KG1 (cell line): ENCODE data around the gene PRKAG1.

Source experiments
- DNase-seq: peaks from one replicate; lab custom pipeline; 2025; lab: John Stamatoyannopoulos, UW

PRKAG1 gene

DNA sequence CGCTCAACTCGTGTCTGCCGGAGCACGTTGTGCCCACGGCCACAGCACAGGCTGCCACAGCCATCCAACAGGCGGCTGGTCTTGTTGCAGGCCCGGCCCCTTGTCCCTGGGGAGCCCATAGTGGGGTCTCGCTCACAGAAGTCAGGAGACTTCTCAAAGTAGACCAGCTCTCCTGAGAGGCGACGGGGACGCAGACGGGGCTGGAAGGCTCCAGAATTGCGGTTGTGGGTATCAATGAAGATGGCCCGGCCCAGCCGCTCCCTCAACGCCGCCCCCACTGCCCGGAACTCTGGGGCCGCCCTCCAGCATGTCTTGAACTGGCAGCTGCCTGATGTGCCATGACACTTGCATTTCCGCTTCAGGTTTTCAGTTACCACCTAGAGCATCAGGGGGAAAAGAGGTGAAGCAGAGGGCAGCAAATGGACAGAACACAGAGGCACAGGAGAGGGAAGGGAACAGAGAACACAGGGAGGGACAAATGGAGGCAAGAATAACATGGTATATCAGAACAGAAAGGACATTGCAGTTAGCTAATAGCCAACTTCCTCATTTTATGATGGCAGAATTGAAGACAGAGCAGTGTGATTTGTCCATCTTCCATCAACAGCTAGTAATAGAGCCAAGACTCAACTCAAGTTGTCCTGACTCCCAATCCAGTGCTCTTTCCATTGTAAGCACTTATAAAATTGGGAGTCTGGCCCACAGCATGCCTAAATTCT is 52.2 kb downstream of the PRKAG1 start:
- no peak for DNase-seq

DNA sequence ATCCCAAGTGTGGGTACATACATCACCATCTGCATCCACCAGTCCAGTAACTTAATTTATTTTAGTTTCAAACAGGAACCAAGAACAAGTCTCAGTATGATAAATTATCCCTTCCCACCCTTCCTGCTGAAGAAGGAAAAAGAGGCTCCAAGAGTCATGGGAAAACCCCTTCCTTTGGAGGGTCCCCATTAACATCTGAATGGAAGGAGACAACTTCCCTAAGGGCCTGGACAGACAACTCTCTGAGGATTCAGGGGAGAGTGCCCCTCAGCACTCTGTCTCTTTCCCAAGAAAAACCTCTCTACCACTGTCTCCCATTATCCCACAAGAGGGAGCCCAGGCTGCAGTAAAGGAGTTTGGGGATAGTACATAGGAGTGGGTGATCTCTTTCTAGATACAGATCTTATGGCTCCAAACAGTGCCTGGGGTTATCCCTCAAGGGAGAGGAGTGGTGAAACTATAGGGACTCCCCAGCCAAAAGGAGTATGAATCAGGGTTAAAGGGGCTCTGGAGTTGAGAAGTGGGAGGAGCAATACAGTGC is 53.2 kb downstream of the PRKAG1 start:
- no peak for DNase-seq

DNA sequence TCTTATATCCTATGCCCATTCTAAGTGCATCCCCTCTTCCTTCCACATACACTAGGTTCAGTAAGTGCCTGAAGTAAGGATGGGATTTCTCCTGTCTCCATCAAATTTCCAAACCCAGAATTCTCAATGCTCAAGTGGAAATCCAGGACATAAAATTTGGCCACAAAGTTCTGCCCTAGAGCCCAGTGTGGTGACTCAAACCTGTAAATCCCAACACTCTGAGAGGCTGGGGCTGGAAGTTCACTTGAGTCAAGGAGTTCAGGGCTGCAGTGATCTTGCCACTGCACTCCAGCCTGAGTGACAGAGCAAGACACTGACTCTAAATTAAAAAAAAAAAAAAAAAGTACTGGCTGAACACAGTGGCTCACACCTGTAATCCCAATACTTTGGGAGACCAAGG is 56.8 kb downstream of the PRKAG1 start:
- no peak for DNase-seq

DNA sequence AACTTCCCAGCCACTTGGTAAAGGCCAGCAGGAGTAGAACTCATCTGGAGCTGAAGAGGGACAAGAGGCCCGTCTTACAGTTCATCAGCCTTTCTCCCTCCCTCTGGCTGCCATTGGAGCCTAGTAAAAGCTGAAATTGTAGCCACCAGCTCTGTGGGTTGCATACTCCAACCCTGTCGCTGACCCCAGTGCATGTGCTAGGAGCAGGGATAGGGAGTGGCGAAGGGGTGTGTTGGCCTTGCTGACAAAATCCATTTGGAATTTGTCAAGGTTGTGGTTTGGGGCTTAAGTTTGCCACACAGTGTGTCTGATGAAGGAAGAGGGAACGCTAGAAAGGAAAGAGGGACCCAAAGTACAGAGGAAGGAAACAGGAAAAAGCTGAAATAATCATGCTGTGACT is 57.2 kb downstream of the PRKAG1 start:
- no peak for DNase-seq

DNA sequence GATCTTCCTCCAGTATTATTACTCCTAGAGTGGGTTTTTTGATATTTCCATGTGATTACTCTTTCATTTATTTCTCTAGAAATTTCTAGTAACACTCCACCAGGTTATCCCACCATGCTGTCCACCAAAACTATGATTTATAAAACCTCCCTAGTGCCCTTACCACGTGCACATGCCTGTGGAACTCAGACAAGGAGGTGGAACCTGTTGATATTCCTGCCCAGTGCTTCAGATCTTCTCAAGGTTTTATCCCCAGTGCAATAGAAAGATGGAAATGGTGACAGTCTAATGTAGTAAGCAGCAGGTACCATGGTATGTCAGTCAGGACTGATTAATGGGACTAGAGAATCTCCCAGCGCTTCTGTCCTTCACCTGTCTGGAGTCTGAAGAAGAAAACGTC is 57.7 kb downstream of the PRKAG1 start:
- no peak for DNase-seq

DNA sequence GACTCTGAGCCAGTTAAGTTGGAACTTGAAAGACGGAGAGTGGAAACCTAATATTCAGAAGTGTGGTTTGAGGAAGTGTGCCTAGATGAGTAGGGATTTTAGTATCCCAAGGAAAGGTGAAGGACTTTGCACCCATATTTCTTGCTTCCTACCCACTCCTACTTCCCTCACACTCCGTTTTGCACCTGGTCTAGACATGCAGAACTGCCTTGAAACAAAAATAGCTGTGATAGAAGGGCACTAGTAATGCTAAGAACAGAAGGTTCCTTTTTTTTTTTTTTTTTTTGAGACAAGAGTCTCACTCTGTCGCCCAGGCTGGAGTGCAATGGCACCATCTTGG is 60.6 kb downstream of the PRKAG1 start:
- no peak for DNase-seq

DNA sequence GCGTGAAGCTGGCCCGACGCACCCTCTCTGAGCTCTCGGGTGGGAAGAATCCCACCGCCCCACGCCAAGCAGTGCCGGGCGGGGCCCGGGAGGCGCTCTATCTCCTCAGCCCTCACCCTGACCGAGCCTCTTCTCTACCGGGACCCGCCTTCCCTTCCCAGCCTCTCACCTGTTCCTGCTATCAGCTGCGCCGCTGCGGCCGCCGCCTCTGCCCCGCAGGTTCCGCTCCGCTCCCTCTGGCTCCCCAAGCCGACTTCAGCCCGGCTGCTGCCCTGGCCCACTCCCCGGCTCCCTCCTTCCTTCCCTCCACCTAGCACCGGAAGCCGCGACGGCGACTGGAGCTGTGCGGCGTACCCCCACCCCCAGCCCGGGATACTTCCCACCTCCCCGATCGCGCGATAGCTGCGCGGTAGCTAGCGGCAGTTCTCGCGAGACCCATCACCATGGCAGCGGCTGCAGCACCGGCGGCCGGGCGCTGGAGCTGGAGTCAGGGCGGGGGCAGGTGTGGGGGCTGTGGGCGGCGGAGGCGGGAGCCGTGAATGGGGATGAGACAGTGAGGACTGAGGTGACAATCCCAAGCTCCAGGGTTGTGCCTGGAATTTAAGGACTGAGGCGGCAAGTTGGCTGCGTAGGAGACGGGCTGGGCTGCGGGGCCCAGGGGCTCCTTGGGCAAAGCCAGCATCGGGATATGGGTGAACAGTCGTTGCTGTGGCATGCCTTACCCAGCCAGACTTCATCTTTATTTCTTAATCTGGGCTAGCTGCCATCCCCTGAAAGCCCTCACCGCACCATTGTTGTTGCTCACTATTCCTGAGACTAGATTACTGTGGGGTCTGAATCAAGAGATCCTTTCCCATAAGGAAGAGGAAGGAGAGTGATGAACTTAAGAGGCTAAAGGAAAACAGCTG is 61.2 kb downstream of the PRKAG1 start, which contains the start of gene ARF3:
ARF3 (minus strand) TSS at position 347 of the 908 bp plus-strand sequence. CDS start 16,392 bp downstream, outside the sequence.
- peak; percentile 88 for DNase-seq

DNA sequence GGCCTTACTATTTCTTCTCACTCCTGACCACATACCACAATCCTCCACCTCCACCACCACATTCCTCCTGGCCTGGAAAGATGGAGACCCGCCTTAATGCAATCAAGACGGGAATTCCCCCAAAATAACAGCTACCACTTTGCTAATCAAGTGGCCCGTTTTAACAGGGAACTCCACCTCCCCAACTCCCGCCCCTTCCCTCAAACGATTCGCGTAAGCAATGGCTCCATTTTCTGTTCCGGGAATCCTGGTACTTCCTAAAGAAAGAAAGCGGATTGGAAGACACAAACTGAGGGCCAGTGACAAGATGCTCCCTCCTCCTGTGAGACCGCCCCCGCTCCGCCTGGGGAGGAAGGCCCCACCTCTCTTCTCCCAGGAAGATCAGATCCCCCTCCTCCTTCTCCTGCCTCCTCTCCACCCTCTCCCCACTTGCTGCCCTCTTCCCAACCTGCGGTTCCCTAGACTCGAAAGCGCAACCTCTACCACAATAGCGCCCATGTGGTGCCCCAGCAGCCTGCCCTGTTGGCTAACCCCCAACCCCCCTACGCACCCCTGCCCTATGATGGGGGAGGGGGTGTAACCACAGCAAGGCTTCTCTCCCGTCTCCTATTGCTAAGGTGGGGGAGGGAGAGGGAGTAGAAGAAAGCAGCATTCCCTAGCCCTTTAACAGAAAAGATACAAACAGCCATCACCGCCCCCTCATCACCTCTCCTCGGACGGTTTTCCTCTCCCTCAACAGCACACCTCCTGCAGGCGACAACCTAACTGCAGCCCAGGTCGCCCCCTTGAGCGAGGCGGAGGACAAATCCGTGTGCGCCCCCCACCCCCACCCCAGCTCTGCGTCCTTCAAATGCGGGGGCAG is 62.1 kb downstream of the PRKAG1 start:
- DNase-seq = peak; percentile 16

DNA sequence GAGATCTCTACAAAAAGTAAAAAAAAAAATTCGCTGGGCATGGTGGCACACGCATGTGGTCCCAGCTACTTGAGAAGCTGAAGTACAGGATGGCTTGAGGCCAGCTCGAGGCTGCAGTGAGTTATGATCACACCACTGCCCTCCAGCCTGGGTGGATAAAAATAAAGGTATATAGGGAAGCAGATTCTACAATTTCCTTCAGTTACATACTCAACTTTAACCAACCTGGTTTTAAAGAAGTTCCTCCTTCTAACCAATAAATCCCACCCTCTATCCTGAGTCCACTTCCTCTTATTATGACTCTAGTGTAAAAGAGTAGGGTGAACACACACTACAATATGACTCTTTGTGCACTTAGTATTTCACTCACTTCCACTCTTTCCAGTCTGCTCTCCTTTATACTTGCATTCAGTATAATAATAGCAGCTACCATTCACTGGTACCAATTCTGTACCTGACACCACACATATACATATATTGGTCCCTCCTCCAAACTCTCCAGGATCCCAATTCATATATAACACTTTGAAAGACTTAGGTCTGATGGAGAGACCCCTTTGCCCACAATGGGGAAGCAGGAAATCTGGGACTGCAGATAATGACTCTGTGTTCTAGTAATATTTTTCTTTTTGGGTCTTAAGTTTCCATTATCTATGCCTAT is 63.6 kb downstream of the PRKAG1 start:
- peak; percentile 64 for DNase-seq

DNA sequence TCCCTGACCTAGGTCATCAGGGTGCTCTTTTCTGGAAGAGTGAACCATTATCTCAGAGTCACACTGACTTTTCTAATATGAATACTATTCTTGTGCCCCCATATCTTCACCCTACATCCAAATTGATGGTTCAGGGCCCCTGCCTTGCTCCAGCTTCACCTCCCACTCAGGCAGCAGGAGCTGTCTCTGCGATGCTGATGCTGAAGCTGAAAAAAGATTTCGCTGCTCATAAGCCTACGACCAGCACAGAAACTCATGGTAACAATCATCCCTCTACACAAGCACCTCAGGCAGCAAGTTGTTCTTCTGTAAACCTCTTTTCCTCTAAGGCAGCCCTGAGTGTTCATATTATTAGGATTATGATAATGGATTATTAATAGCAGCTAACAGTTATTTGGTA is 64.5 kb downstream of the PRKAG1 start:
- DNase-seq = no peak

DNA sequence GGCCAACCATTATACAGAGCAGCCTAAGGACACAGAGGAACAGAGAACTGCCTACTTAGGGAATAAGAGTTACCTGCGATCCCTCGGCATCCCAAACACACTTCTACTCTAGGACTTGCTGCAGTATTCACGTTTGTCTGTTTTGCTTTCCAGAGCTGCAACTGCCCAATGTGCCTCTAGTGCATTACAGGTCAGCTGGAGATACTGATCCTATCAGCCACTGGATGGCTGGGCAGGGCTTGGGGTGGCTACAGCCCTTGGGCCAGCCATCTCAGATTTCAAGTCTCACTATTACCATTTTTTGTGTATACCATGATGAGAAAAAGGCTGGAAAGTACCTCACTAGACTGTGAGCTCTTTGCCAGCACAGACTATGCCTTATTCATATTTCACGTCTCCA is 65.9 kb downstream of the PRKAG1 start:
- DNase-seq = no peak
